Panc1 (cell line): ENCODE data around the gene WDFY2.

ENCODE experiments used
- SIN3A ChIP-seq: IDR thresholded peaks from 2 replicates; pipeline ENCODE4 v1.6.1; 2012; ENCODE audit warnings: low read depth, mild to moderate bottlenecking, low read length, moderate library complexity, borderline replicate concordance; ENCODE audit not compliant: insufficient read depth
- TF ChIP-seq, protein P1 (sequence below): fragments of 450-650 bp; IDR thresholded peaks from 2 replicates; pipeline ENCODE4 v1.5.1; 2017; ENCODE audit warnings: mild to moderate bottlenecking

DNA sequence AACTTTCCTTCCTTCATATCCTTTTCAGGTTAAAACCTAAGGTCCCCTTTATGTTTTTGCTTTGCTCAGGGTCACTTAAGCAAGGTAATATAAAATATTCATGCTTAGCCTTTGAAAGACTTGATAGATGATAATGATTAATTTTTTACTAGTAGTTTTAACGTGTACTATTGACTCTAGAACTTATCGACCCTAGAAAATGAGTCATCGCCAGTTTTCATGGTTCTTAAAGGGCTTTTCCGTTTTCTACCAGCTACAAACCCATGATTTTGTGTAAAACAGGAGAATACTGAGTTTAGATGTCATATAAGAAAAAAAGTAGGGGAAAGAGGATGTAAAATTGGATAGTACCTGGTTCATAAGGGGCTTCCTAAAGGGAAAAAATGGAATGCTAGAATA, 144.0 kb downstream of the WDFY2 start:
- TF ChIP-seq, protein P1, sequence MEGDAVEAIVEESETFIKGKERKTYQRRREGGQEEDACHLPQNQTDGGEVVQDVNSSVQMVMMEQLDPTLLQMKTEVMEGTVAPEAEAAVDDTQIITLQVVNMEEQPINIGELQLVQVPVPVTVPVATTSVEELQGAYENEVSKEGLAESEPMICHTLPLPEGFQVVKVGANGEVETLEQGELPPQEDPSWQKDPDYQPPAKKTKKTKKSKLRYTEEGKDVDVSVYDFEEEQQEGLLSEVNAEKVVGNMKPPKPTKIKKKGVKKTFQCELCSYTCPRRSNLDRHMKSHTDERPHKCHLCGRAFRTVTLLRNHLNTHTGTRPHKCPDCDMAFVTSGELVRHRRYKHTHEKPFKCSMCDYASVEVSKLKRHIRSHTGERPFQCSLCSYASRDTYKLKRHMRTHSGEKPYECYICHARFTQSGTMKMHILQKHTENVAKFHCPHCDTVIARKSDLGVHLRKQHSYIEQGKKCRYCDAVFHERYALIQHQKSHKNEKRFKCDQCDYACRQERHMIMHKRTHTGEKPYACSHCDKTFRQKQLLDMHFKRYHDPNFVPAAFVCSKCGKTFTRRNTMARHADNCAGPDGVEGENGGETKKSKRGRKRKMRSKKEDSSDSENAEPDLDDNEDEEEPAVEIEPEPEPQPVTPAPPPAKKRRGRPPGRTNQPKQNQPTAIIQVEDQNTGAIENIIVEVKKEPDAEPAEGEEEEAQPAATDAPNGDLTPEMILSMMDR = no peak
- no peak for TF ChIP-seq SIN3A
